ENCODE results near the gene LRRC52.

- TF ChIP-seq, protein P1, sequence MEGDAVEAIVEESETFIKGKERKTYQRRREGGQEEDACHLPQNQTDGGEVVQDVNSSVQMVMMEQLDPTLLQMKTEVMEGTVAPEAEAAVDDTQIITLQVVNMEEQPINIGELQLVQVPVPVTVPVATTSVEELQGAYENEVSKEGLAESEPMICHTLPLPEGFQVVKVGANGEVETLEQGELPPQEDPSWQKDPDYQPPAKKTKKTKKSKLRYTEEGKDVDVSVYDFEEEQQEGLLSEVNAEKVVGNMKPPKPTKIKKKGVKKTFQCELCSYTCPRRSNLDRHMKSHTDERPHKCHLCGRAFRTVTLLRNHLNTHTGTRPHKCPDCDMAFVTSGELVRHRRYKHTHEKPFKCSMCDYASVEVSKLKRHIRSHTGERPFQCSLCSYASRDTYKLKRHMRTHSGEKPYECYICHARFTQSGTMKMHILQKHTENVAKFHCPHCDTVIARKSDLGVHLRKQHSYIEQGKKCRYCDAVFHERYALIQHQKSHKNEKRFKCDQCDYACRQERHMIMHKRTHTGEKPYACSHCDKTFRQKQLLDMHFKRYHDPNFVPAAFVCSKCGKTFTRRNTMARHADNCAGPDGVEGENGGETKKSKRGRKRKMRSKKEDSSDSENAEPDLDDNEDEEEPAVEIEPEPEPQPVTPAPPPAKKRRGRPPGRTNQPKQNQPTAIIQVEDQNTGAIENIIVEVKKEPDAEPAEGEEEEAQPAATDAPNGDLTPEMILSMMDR (IDR thresholded peaks at IDR 0.05): no peak
- TF ChIP-seq POLR2A (IDR thresholded peaks at IDR 0.05): no peak
Observed at GRCh38 chr1:165603810-165604209, 60.0 kb downstream of the LRRC52 start.
